HFF-Myc (cell line): ENCODE measurements around the gene CZIB.

Experiments used
- DNase-seq: peaks from one replicate; pipeline ENCODE4 v3.0.0-alpha.2; 2011; ENCODE audit warnings: low read depth; ENCODE audit errors: extremely low read depth
- H3K4me3 ChIP-seq: replicated peaks from 2 replicates; pipeline ENCODE4 v1.5.1; 2011; ENCODE audit warnings: low read depth, mild to moderate bottlenecking, control low read depth, low read length
- CTCF ChIP-seq: IDR thresholded peaks from 2 replicates; pipeline ENCODE4 v1.5.1; 2012; ENCODE audit warnings: mild to moderate bottlenecking, low read depth, low read length, control low read depth; ENCODE audit errors: missing control alignments

The CZIB gene

DNA sequence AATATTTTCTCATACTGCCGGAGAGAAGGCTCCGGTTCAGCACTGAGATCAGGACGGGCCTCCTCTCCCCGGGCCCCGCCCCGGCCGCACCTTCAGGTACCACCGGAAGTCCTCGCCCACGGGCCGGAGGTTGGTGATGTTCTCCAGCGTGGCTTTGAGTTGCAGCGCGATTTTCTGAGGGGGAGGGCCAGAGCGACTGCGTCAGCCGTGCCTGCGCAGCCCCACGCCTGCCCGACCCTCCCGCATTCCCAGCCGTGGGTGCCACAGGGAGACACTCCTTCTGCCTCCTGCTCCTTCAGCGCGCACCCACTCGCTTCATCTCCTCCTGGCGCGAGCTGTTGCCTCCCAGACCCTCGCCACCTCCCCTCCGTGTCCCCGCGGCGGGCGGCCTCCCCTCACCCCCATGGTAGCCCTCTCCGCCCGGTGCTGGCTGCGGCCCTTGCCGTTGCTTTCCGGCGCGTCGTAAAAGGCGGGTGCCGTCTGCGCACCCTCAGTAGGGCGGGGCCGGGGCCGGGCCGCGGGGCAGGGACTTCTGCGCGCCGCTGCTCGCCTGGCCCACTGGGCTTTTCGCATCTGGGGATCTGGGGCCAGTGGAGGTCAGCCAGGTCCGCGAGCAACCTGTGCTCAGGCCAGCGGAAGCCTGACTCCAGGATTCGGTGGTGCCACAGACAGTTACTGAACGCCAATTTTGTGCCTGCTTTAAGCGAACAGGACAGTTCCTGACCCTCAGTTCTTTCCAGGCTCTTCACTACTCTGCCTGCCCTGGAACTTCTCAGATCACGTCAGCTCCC lies at the start of gene CZIB:
TSS of gene CZIB (minus strand) at position 464 of the 791 bp plus-strand sequence. CDS start at position 405, 59 bp downstream.
- TF ChIP-seq CTCF: no peak
- DNase-seq: peak; percentile 61
- peak within 1 kb of the TSS; percentile 79 for H3K4me3 ChIP-seq

- H3K4me3 ChIP-seq: no peak overlapping the region
- DNase-seq: no peak
- TF ChIP-seq CTCF: no peak
Observed at GRCh38 chr1:53270107-53270506, 49.7 kb upstream of the CZIB start.

GRCh38 chr1:53267761-53268160 lies 47.3 kb upstream of the CZIB start:
- no peak overlapping the region for H3K4me3 ChIP-seq
- no peak for DNase-seq
- no peak for TF ChIP-seq CTCF

GRCh38 chr1:53266038-53266437 lies 45.6 kb upstream of the CZIB start:
- no peak overlapping the region for H3K4me3 ChIP-seq
- TF ChIP-seq CTCF: peak; percentile 24
- DNase-seq: no peak

- H3K4me3 ChIP-seq: no peak overlapping the region
- TF ChIP-seq CTCF: no peak
- DNase-seq: no peak
Observed at GRCh38 chr1:53265581-53265980, 45.1 kb upstream of the CZIB start.

DNA sequence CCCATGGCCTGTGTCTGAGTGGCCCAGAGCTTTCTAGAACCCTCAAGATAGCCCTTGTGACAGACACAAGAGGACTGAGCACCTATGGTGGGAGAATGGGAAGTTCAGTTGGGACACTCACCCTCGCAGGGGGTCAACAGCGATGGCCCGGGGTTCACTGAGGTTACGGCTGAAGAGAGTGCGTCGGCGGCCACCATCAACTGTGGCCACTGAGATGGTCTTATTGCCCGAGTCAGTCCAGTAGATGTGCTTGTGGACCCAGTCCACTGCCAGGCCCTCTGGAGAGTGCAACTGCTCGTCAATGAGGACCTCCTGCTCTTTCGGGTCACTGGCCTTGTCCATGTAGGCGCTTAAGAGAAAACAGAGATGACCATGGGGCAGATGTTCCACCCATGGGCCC lies 43.6 kb upstream of the CZIB start:
- no peak for DNase-seq
- no peak overlapping the region for H3K4me3 ChIP-seq
- TF ChIP-seq CTCF: no peak
